DMS 273 treated with DMSO at 0.1 percent for 48 hours (cell line): ENCODE data around the gene SS18L1.

Source experiments
- DNase-seq: peaks from one replicate; lab custom pipeline; 2025; lab: John Stamatoyannopoulos, UW

The SS18L1 gene

GRCh38 chr20:62156592-62157386 is 13.2 kb downstream of the SS18L1 start:
- DNase-seq, result peak; percentile 24

DNA sequence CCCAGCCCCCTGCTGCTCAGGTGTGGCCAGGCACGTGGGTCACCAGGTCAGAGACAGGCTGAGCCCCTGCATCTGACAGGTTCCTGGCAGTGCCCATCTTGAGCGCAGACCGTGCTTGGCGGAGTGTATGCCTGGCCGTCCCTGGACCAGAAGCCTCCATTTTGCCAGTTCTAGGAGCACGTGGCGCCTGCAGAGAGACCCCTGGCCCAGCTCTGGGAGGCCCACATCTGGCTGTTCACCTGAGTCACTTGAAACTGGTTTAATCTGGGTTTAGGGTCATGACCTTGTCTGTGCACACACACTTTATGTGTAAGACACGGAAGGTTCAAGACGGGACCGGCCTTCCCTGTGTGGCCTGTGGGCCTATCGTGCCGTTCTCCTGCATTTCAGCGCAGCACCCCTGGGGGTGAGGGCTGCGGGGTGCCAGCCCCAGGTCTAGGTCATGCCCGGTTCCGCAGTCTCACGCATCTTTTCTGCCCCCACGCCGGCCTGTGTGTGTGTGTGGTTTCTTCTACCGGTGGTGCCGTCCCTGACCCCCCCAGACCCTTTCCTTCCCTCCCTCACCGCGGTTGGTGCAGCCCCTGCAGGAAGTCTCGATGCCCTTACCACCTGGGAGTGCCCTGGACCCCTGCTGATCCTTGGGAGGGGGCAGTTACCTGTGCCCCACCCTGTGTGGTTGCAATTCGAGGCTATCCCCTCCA is 14.0 kb downstream of the SS18L1 start:
- no peak for DNase-seq

DNA sequence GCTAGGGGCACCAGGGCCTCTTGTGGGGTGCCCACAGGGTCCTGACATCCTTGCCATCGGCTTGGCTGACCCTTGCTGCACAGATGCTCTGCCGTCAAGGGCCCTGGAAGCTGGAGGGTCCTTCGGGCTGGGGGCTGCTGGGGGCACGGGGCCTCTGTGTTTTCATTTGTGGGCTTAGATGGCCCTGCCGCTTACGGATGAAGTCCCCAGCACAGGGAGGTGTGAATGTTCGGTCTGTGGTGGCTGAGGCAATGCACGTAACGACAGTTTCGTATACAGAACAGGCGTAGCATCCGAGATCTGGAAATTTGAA is 14.5 kb downstream of the SS18L1 start:
- DNase-seq, result no peak

- no peak for DNase-seq
Measured at GRCh38 chr20:62158541-62158940, 15.0 kb downstream of the SS18L1 start.

DNA sequence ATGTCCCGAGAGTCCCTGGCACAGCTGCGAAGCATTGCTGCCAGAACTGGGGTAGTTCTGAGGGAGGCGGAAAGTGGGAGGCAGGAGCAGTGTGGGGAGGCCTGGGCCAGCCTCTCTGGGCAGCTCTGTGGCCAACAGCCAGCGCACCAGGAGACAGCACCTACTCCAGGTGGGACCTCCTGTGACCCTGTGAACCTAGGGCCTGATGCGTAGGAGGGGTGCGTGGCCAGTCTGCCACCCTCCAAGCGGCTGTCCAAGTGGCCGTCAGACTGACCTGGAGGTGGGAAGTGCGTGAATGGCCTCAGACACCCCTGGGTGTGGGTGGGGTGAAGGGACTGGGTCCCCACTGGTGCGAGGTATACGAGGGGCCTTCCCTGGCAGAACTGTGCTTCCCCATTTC is 15.5 kb downstream of the SS18L1 start:
- DNase-seq, result no peak

DNA sequence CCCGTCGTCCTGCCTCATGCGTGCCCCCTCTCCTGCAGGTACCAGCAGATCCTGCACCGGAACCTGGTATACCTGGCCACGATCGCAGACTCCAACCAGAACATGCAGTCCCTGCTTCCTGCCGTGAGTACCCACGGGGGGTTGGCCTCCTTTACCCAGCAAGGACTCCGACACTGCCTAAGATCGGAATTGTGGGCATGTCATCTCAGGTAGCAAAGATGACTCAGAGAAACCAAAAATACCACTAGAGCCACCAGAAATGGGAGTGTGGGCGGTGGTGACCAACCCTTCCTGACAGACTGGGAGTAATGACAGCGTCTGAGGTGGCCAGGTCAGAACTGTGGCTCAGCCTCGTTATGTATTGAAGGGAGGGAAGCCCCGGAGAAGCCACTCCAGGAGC is 16.3 kb downstream of the SS18L1 start:
- no peak for DNase-seq

DNA sequence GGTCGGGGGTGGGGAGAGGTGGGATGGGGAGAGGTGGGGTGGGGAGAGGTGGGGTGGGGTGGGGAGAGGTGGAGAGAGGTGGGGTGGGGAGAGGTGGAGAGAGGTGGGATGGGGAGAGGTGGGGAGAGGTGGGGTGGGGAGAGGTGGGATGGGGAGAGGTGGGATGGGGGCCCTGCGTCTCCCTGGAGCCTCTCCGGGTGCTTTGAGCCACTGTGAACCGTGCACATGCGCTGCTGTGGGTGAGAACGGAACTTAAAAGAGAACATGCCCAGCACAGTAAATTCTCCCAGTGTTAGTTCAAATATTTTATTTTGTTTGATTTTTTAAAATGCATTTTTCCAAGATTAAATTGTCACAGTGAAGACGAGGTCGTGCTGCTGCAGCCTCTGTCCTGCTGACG is 16.7 kb downstream of the SS18L1 start:
- no peak for DNase-seq

GRCh38 chr20:62160876-62161275 is 17.3 kb downstream of the SS18L1 start:
- DNase-seq, result no peak

- no peak for DNase-seq
Measured at GRCh38 chr20:62161347-62161746, 17.8 kb downstream of the SS18L1 start.

- no peak for DNase-seq
Measured at GRCh38 chr20:62162765-62163484, 19.4 kb downstream of the SS18L1 start.

DNA sequence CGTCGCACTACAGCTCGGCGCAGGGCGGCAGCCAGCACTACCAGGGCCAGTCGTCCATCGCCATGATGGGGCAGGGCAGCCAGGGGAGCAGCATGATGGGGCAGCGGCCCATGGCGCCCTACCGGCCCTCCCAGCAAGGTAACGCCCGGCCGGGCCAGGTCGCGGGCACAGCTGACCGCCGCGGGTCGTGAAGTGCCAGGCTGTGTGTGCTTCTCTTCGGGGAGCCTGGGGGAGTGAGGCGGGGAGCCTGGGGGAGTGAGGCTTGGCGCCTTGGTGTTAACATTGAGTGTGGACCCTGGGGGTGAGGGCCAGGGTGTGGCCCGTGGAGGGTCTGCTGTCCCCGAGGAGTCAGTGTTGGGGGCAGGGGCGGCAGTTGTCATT is 19.9 kb downstream of the SS18L1 start:
- DNase-seq, result no peak

GRCh38 chr20:62163986-62164762 is 20.6 kb downstream of the SS18L1 start:
- no peak for DNase-seq

- no peak for DNase-seq
Measured at GRCh38 chr20:62164879-62165761, 21.6 kb downstream of the SS18L1 start.

DNA sequence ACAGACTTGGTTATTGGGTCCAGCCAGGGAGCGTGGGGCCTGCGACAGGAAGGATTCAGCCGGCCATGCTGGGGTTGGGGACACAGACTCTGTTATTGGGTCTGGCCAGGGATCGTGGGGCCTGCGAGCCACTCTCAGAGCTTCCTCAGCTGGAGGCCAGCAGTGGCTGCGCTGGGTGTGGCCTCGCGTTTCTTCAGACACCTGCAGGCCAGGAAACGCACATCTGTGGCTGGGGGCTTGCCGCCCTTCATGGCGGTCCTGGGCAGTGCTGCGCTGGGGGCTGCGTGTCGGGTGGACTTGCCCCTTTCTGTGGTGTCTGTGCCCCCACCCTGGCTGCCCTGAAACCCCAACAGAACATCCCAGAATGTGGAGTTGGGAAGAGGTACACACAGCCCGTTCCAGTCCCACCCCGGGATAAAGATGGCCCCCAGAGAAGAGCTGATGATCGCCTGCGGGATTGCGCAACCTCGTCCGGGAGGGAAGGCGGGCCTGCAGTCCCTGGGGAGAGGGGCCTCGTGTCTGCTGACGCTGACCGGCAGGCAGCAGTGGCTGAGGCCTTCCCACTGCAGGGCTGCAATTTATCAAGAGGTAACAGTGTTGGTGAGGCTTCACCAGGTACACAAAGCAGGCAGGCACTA is 22.3 kb downstream of the SS18L1 start:
- DNase-seq, result no peak

DNA sequence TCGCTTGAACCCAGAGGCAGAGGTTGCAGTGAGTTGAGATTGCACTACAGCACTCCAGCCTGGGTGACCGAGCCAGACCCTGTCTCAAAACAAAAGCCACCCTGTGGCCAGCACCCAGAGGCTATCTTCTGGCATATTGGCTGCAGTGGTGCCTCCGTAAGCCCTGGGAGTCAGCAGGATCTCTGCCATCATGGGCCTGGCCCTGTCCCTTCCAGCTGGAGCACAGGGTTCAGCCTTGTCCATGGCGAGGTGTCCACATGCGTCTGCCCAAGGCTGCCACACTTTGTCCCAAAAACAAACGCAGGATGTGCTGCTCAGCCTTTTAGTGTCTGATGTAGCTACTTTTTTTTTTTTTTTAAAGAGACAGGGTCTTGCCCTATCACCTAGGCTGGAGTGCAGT is 23.9 kb downstream of the SS18L1 start:
- DNase-seq, result no peak

GRCh38 chr20:62168061-62168460 is 24.5 kb downstream of the SS18L1 start:
- peak; percentile 50 for DNase-seq

DNA sequence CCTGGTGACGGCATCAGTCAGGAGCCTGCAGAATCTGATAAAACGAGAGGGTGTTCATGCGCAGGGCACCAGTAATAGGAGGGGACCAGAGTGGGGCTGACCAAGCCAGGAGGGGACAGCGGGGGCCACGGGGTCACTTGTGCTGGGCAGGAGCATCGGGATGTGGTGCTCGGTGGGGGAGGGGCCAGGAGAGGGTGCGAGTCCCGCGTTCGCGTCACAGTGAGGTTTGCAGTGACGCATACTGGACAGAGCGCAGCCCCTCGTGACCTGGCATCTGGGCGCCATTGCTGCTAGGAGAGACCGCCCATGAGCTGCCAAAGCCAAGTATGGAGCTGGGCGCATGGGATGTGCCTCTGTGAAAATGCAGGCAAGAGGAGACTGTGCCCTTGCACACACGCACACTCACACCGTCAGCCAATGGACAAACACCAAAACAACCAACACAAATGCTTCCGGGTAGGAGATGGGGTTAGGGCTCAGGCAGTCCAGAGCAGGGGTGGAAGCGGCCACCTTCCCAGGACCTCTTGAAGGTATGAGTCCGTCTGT is 25.4 kb downstream of the SS18L1 start:
- no peak for DNase-seq

DNA sequence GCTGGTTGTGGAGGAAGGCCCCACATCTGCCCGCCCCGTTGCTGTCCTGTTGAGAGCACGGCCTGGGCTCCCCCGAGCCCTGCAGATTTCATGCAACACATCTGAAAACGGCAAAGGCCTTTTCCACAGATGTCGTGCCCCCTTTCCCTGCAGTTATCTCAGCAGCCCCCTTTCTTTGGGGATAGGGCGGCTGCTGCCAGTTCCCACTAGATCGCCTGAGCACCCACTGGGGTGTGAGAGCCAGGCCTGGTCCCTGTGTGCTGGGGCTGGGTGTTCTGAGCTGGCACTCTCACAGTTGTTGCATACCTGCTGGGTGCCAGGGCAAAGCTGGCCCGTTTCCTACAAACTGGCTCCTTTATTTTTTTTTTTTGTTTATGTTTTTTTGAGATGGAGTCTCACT is 27.0 kb downstream of the SS18L1 start:
- DNase-seq, result no peak

GRCh38 chr20:62171245-62171644 is 27.7 kb downstream of the SS18L1 start:
- no peak for DNase-seq

DNA sequence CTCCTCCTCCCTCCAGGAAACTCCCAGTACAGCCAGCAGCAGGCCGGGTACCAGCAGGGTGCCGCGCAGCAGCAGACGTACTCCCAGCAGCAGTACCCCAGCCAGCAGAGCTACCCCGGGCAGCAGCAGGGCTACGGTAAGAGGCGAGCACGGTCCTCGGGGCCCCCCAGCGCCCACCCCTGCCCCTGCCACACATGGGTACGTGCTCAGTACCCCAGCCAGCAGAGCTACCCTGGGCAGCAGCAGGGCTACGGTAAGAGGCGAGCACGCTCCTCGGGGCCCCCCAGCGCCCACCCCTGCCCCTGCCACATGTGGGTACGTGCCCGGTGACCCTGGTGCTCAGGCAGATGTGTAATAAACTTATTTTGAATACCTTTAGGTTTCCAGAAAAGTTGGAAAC is 29.1 kb downstream of the SS18L1 start:
- DNase-seq, result no peak
